RWPE2 (cell line): Measurements from ENCODE around the gene CNTNAP4.

Source experiments
- ATAC-seq: fragments of 200-7000 bp; cut with Tn5 transposase; 3 replicates; pipeline ENCODE4 v1.9.1; 2021; ENCODE audit warnings: low read depth
- DNase-seq: peaks from one replicate; pipeline ENCODE4 v3.0.0-alpha.2; 2020; ENCODE audit warnings: low spot score
- H3K27ac ChIP-seq: fragments of 450-650 bp; 2 replicates; pipeline ENCODE4 v1.5.1; 2017; ENCODE audit warnings: mild to moderate bottlenecking; ENCODE audit not compliant: poor library complexity, severe bottlenecking
- H3K27me3 ChIP-seq: fragments of 250-450 bp; sonication (Bioruptor Pico); 2 replicates; pipeline ENCODE4 v1.5.1; 2021; ENCODE audit warnings: mild to moderate bottlenecking, moderate library complexity; ENCODE audit not compliant: insufficient read depth, poor library complexity, severe bottlenecking
- H3K36me3 ChIP-seq: fragments of 250-450 bp; sonication (Bioruptor Pico); 2 replicates; pipeline ENCODE4 v1.5.1; 2020; ENCODE audit warnings: low read depth, mild to moderate bottlenecking, moderate library complexity
- H3K4me1 ChIP-seq: fragments of 250-450 bp; sonication (Bioruptor Pico); 2 replicates; pipeline ENCODE4 v1.5.1; 2021; ENCODE audit warnings: mild to moderate bottlenecking, moderate library complexity; ENCODE audit not compliant: insufficient read depth, poor library complexity, severe bottlenecking
- H3K4me3 ChIP-seq: fragments of 250-450 bp; sonication (Bioruptor Pico); 2 replicates; pipeline ENCODE4 v1.5.1; 2021; ENCODE audit warnings: mild to moderate bottlenecking, moderate library complexity; ENCODE audit not compliant: severe bottlenecking
- H3K9me3 ChIP-seq: fragments of 250-450 bp; sonication (Bioruptor Pico); 2 replicates; pipeline ENCODE4 v1.5.1; 2021; ENCODE audit warnings: mild to moderate bottlenecking, moderate library complexity; ENCODE audit not compliant: severe bottlenecking
- TF ChIP-seq, protein P1 (sequence below): fragments of 450-650 bp; IDR thresholded peaks from one replicate; pipeline ENCODE4 v1.5.1; 2017; ENCODE audit warnings: mild to moderate bottlenecking, moderate library complexity; ENCODE audit not compliant: poor library complexity, severe bottlenecking

The CNTNAP4 gene

GRCh38 chr16:76571755-76572154 is 294.6 kb downstream of the CNTNAP4 start:
- H3K4me1 ChIP-seq: no peaks in the 10 kb centered on the region
- peaks cover 8% of the 10 kb centered on the region for H3K27me3 ChIP-seq
- ATAC-seq (no peak), DNase-seq (no peak)
- H3K36me3 ChIP-seq: no peaks in the 10 kb centered on the region
- H3K9me3 ChIP-seq: no peaks in the 10 kb centered on the region
- H3K4me3 ChIP-seq: no peak overlapping the region
- TF ChIP-seq, protein P1, sequence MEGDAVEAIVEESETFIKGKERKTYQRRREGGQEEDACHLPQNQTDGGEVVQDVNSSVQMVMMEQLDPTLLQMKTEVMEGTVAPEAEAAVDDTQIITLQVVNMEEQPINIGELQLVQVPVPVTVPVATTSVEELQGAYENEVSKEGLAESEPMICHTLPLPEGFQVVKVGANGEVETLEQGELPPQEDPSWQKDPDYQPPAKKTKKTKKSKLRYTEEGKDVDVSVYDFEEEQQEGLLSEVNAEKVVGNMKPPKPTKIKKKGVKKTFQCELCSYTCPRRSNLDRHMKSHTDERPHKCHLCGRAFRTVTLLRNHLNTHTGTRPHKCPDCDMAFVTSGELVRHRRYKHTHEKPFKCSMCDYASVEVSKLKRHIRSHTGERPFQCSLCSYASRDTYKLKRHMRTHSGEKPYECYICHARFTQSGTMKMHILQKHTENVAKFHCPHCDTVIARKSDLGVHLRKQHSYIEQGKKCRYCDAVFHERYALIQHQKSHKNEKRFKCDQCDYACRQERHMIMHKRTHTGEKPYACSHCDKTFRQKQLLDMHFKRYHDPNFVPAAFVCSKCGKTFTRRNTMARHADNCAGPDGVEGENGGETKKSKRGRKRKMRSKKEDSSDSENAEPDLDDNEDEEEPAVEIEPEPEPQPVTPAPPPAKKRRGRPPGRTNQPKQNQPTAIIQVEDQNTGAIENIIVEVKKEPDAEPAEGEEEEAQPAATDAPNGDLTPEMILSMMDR: no peak
- H3K27ac ChIP-seq: no peak overlapping the region

- Histone ChIP-seq H3K4me1 (no peaks in the 10 kb centered on the region), H3K4me3 (no peak overlapping the region), H3K27me3 (peaks cover 6% of the 10 kb centered on the region), H3K9me3 (no peaks in the 10 kb centered on the region), H3K36me3 (no peaks in the 10 kb centered on the region), H3K27ac (no peak overlapping the region)
- DNase-seq (no peak), ATAC-seq (no peak)
- TF ChIP-seq, protein P1: no peak
Measured at GRCh38 chr16:76573281-76573680, 296.1 kb downstream of the CNTNAP4 start.

- TF ChIP-seq, protein P1: no peak
- H3K36me3 ChIP-seq: no peaks in the 10 kb centered on the region
- H3K4me3 ChIP-seq: no peak overlapping the region
- ATAC-seq (no peak), DNase-seq (no peak)
- H3K4me1 ChIP-seq: no peaks in the 10 kb centered on the region
- no peak overlapping the region for H3K27ac ChIP-seq
- H3K9me3 ChIP-seq: no peaks in the 10 kb centered on the region
- H3K27me3 ChIP-seq: peaks cover 6% of the 10 kb centered on the region
Measured at GRCh38 chr16:76574651-76575050, 297.4 kb downstream of the CNTNAP4 start.

DNA sequence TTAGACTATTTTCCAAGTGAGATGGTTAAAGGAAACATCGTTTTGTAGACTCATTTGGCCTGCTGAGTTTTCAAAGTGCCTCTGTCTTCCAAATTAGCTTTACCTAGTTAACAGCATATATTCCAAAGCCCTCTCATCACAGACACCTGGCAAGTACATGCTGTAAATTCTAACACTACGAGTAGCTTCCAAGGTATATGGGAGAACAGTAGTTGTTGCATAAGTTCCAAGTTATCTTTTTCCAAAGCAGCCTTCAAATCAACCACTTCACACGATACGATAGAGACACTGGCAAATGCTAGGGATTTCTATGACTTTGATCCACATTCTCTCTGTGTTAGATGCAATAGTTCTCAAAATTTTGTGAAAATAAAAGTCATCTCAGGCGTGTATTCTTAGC is 299.3 kb downstream of the CNTNAP4 start:
- Histone ChIP-seq H3K4me3 (no peak overlapping the region), H3K36me3 (no peaks in the 10 kb centered on the region), H3K27me3 (peaks cover 6% of the 10 kb centered on the region), H3K4me1 (no peaks in the 10 kb centered on the region), H3K27ac (no peak overlapping the region), H3K9me3 (no peaks in the 10 kb centered on the region)
- TF ChIP-seq, protein P1: no peak
- no peak for ATAC-seq
- no peak for DNase-seq

- no peaks in the 10 kb centered on the region for H3K9me3 ChIP-seq
- H3K27me3 ChIP-seq: peaks cover 4% of the 10 kb centered on the region
- no peaks in the 10 kb centered on the region for H3K4me1 ChIP-seq
- TF ChIP-seq, protein P1: no peak
- no peak overlapping the region for H3K27ac ChIP-seq
- no peak for ATAC-seq
- no peak overlapping the region for H3K4me3 ChIP-seq
- no peak for DNase-seq
- no peaks in the 10 kb centered on the region for H3K36me3 ChIP-seq
Measured at GRCh38 chr16:76577003-76577402, 299.8 kb downstream of the CNTNAP4 start.
